Inflammatory macrophage treated with lipopolysaccharide for 1 hour (primary cell): Measurements from ENCODE around the gene SYNJ2.

Experiments
- DNase-seq, 2 donors: peaks; one replicate each; pipeline ENCODE4 v3.0.0-alpha.2; 2020 to 2022

SYNJ2 gene

GRCh38 chr6:158030380-158031300 is 49.0 kb downstream of the SYNJ2 start:
- DNase-seq = no peak

DNA sequence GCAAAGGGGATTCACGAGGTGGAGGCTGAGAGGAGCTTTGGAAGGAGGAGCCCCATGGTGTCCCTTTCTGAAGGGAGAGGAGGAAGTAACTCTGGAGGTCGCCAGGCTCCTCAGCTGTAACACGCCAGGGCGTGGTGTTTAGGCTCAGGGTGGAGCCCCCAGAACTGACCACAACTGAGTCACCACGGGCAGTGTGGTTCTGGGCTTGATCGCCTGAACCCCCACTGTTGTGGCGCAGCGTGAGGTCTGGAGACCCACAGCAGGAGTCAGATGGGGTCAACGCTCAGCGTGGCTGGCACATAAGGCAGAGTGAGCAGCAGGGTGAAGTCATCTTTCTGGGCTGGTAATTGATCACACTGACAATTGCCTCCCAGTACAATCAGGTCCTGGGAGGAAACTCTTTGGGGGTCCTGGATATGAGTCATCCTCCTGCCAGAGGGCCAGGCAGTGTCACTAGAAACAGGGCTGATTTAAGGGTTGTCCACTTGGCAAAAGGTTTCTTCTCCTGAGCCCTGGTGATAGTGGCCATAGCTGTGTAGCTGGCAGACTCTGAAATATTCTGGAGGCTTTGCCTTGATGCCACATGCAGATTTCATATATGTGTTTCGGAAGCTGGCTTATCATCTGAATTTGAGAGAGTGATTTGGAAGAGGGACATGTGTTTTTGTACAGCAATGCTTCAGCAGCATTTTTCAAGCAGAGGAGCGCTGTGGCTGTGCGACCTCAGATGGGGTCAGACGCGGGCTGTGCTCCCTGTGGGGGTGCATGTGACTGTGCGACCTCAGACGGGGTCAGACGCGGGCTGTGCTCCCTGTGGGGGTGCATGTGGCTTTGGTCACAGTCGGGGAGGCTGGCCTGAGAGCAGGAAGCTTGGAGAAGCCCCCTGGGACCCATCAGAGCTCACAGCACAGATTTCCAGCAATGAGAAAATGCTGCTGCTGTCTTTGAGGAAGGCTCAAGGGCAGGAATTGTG is 50.0 kb downstream of the SYNJ2 start:
- peak; percentile 79 to 87 for DNase-seq

DNA sequence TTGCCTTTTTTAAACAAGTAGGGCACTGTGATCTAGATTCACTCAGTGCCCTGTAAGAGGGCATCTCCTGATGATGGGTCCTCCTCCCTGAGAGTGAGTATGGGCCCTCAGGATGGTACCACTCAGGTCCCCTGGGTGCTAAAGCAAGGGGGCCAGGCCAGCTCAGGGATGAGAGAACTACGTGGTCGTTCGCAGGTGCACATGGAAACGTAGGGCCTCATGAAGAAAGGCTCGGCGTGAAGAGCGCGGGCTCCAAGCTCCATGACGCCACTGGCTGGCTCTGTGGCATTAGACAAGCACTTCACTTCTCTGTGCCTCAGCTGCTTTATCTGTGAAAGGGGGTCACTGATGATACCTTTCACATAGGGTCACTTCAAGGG is 50.7 kb downstream of the SYNJ2 start:
- DNase-seq = no peak

- DNase-seq = no peak
Observed at GRCh38 chr6:158033077-158033750, 51.6 kb downstream of the SYNJ2 start.

DNA sequence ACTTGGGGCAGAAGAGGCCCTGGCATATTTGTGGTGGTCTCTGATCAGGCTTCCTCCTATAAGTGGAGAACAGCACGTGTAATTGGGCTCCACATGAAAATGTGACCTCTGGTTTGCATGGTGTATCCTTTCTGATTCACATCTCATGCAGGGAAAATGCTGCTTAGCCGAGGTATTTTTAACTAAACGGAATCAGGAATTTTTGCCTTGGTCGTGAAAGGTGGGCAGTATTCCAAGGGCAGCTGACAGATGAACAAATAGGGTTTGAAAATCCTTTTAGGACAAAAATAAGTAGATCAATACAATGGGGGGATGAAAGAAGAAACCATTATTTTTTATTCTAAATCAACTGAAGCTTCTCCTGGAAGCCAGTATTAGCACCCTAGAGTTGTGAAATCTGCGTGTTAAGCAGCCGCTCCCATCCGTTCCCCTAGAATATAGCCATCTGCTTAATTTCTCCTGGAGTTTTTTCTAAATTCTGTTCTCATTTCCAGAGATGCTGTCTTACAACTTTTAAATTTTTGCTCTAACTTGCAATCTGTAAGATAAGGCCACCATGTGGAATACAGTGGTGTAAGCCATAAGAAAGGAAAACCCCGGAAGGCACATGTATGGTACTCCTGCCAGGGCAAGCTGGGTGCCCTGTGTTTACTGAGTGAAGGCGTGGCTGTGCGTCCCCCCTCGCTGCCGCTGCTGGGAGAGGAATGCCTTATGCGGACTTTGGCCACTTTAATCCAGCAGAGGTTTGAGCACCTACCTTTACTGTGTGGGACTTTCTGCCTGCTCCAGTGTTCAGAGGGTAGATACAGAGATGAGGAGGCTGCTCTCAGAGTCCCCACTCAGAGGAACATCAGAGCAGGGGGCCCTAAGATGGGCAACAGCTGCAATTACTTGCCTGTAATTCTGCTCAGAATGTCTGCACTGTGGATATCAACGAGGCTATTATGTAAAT is 52.4 kb downstream of the SYNJ2 start:
- no peak for DNase-seq

GRCh38 chr6:158036261-158036660 is 54.6 kb downstream of the SYNJ2 start:
- DNase-seq = no peak

- no peak for DNase-seq
Observed at GRCh38 chr6:158037021-158037420, 55.4 kb downstream of the SYNJ2 start.

DNA sequence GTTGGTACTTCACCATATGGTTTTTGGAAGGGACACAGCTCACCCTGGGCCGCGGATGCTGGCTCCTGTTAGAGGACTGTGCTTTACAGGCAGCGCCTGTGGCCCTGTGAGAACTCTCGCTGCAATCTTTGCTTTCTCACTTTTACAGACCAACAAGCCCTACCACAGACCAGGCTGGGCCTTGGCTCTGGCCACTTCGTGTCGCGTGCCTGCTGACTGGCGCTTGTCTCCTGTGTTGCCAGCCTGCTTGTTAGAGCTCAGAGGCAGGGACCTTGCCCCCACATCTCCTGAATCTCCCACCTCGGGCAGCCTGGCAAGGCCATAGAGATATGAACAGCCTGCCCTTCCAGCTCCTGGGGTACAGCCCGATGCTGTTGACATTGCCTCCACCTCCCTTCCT is 56.1 kb downstream of the SYNJ2 start:
- DNase-seq = no peak

DNA sequence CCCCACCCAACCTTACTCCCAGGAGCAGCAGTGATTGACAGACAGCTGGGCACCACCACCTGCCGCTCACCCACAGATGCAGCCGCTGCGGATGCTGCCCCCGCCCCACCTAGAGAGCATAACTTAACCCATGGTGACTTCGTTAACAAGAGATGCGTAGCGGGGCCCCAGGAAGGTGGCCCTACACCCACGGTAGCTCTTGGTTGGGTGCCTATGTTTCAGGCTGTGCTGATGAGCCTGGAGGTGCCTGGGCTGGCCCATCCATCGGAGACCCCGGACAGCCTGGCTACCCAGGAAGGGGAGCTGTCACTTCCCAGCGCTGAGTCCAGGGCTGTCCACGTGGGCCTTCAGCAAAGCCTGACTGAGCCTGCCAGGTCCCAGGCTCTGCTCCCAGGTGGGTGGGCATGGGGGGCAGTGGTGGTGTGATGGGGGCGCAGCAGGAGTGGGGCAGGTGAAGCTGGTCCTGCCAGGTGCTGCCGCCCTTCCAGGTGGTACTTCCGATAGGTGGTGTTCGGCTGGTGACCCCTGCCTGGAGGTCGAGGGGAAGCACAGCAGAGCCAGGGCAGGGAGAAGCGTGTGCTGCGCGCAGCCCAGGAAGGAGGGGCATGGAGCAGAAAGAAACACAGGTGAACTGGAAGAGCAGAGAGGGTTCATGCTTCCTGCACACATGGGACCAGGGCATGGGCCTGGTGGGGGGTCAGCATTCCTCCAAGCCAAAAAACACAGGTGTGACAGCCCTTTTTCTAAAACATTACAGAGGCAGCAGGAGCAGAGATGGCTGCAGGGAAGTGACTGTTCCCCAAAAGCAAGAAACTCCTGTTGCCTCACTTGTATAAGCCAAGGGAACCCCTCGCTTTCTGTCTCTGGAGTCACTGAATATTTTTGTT is 56.9 kb downstream of the SYNJ2 start:
- DNase-seq = no peak

GRCh38 chr6:158039178-158039557 is 57.5 kb downstream of the SYNJ2 start:
- DNase-seq = no peak

- DNase-seq = no peak
Observed at GRCh38 chr6:158039571-158040050, 57.9 kb downstream of the SYNJ2 start.

- DNase-seq = peak; percentile 65 to 92
Observed at GRCh38 chr6:158040051-158040803, 58.6 kb downstream of the SYNJ2 start.

DNA sequence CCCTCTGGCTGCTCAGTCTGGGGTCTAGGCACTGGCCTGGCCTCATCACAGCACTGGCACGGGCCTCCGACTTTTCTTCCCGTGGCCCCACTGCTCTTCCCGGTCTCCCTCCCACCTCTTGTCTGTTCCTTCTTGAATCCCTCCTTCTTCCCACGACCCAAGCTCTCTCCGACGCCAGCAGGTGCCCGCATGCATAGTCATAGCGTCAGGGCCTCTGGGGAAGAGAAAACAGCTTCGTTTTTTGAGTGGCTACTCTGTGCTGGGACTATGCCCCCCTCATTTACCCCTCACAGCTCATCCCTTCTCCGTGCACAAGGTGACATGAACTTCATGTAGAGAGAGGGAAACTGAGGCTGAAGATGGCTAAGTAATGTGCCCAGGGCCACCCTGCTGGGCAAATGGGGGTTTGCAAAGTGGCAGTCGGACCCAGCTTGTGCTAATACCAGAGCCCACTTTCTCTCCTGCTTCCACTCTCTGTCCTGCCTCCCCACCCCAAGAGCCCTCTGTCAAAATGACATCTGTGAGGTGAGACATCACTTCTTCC is 59.2 kb downstream of the SYNJ2 start:
- DNase-seq = no peak

DNA sequence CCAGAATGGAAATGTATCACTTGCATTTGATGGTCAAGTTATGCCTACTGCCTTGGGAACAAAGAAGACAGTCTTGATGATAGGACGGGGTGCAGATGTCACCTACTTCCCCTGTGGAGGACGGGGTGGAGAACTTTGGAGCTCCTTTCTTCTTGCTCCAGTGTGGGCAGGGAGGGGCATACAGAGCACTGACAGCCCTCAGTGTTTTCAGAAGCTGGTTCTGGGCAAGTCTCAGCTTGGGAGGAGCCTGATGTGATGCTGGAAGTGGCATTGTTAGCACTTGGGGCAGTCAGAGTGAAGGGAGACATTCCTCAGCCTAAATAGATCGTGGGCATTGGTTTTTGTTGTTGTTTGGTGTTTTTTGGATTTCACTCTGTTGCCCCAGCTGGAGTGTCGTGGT is 59.7 kb downstream of the SYNJ2 start:
- no peak for DNase-seq

- no peak for DNase-seq
Observed at GRCh38 chr6:158041788-158042187, 60.1 kb downstream of the SYNJ2 start.

GRCh38 chr6:158042245-158042798 is 60.7 kb downstream of the SYNJ2 start:
- DNase-seq = peak; percentile 42 to 80

DNA sequence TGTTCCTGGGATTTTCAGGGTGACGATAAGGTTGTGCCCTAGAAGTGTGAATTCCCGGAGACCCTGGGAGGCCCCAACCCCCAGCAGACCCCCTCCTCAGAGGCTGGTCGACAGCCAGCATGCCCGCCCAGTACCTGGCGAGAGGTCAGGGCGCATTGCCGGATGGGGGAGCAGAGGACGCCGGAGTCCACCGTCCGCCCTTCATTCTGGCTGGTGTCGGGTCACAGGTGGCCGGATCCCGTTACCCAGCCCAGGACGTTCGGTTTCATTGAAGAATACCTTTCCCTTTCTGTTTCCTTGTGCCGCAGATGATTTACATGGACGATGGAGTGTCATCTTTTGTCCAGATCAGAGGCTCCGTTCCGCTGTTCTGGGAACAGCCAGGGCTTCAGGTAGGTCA is 61.3 kb downstream of the SYNJ2 start:
- DNase-seq = no peak

GRCh38 chr6:158043586-158044524 is 62.2 kb downstream of the SYNJ2 start:
- DNase-seq = no peak
